Glomerular endothelial cell (primary cell): ENCODE data around the gene MYCBPAP. TPM values are rescaled to one million over a fixed set of nuclear protein-coding genes. Genes with fewer than 3 reads are reported as not detected.

Experiments
- DNase-seq: peaks from one replicate; pipeline ENCODE4 v3.0.0-alpha.2; 2011; ENCODE audit warnings: low read depth, low spot score; ENCODE audit errors: extremely low read depth
- total RNA-seq: library from RNA; depleted of rRNA; stranded (reverse); fragments of >200 nt; gene quantifications from 2 replicates; pipeline ENCODE4 v1.2.3, GENCODE V29; 2015

Gene MYCBPAP
- total RNA-seq, 1 donor from 2014 or later = 0.23 TPM

DNA sequence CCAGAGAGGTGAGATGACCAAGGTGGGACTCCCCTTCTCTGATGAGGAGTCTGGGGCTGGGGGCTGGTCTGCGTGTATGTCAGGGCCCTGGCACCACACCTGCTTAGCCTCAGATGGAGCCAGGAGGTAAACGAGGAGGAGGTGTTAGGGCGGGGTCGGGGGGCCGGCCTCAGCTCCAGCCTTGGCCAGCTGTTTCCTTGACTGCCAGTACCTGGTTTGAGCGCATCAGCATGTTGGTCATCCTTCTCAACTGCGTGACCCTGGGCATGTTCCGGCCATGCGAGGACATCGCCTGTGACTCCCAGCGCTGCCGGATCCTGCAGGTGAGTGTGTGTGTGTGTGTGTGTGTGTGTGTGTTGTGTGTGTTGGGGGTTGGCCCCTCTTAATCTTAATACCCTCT, 60.4 kb downstream of the MYCBPAP start:
- no peak for DNase-seq

- no peak for DNase-seq
Observed at GRCh38 chr17:50569592-50569991, 61.4 kb downstream of the MYCBPAP start.

DNA sequence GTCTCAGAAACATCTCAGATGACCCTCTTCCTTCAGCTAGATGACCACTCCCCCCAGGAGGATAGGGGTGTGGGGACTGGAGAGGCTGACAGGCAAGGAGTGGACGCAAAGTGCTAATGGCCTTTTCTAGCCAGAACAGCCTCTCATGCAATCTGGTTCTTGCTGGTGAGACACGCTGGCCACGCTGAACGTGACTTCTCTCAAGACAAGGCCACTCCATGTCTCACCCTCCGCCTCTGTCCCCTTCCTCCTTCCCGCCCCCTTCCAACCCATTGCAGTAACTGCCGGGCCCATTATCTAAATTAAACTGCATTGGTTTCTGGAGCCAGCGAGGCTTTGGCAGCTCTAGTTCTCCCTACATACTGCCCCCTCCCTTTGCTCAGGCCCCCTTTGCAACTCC, 61.8 kb downstream of the MYCBPAP start:
- no peak for DNase-seq

GRCh38 chr17:50570528-50570927, 62.3 kb downstream of the MYCBPAP start:
- no peak for DNase-seq

GRCh38 chr17:50571681-50572080, 63.4 kb downstream of the MYCBPAP start:
- no peak for DNase-seq

GRCh38 chr17:50572541-50572940, 64.3 kb downstream of the MYCBPAP start:
- DNase-seq = no peak

GRCh38 chr17:50573866-50574611, 65.8 kb downstream of the MYCBPAP start:
- no peak for DNase-seq

GRCh38 chr17:50575581-50576210, 67.5 kb downstream of the MYCBPAP start:
- no peak for DNase-seq

DNA sequence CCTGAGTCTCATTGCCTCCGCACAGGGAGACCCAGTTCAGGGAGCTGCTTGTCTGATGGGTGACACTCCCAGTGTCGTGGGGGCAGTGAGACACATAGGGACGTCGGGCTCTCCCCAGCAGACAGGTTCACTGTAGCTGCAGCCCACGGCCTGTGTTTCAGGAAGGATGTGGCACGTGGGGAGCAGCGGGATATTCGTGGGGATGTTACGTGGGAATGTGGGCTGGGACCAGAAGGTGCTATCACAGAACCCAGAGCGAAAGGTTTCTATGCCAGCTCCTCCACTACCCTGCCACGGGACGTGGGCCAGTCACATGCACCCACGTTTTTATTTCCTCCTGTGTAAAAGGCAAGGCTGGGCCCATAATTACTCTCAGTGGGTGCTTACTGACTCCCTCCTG, 68.6 kb downstream of the MYCBPAP start:
- no peak for DNase-seq

- no peak for DNase-seq
Observed at GRCh38 chr17:50577451-50577954, 69.3 kb downstream of the MYCBPAP start.

DNA sequence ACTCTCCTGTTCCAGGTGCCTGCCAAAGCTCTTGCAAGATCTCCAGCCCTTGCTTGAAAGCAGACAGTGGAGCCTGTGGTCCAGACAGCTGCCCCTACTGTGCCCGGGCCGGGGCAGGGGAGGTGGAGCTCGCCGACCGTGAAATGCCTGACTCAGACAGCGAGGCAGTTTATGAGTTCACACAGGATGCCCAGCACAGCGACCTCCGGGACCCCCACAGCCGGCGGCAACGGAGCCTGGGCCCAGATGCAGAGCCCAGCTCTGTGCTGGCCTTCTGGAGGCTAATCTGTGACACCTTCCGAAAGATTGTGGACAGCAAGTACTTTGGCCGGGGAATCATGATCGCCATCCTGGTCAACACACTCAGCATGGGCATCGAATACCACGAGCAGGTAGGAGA, 69.9 kb downstream of the MYCBPAP start:
- no peak for DNase-seq

DNA sequence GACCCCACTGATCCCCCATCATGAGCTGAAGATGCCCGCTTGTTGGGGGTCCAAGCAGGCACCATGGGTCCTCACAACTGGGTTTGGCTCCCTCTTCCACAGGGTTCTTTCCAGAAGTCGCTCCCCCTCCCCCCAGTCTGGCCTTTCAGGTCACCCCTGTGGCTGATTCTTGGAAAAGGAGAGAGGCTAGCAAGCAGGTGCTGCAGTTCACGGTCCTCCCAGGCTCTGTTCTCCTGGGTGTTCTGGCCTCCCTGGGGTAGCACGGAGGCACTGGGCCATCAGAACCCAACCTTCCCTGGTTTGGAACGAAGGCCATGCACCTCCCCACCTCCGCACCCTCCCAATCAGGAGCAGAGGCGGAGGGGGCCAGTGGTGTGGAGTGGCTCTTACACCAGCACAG, 71.2 kb downstream of the MYCBPAP start:
- DNase-seq = no peak

DNA sequence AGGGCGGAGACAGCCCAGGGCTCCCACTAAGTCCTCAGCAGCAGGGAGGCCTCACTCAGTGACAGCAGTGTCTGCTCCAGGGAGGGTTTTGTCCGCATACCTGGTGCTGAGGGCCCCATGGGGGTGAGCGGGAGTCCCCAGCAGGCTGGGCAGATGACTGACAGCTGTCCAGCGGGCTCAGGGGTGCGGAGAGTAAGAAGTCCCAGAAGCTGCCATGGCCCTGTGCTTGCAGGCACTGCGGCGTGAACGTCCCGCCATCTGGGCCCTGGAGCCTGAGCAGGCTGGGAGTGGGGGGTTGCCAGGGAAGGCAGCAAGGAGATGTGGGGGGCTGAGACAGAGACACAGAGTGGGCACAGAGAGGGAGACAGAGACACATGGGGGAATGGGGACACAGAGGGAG, 72.4 kb downstream of the MYCBPAP start:
- DNase-seq = no peak

Other genes with a start within 250 kb of the MYCBPAP start
- 0.12 and 0.73 TPM in 2 replicates for gene TMEM92, start 234.0 kb upstream of the MYCBPAP start, total RNA-seq
- gene XYLT2, start 162.3 kb upstream of the MYCBPAP start, total RNA-seq = 40.1 and 45.8 TPM in 2 replicates
- gene MRPL27, start 135.3 kb upstream of the MYCBPAP start, total RNA-seq = 53.6 and 57.3 TPM in 2 replicates
- gene EME1, start 135.2 kb upstream of the MYCBPAP start, total RNA-seq = 2.7 and 3.9 TPM in 2 replicates
- 142 and 157 TPM in 2 replicates for gene LRRC59, start 110.9 kb upstream of the MYCBPAP start, total RNA-seq
- gene ACSF2, start 82.2 kb upstream of the MYCBPAP start, total RNA-seq = 32.6 and 37.2 TPM in 2 replicates
- not detected in 2 replicates for gene CHAD, start 39.6 kb upstream of the MYCBPAP start, total RNA-seq
- 30.1 and 34.7 TPM in 2 replicates for gene RSAD1, start 29.6 kb upstream of the MYCBPAP start, total RNA-seq
- gene EPN3, start 24.3 kb downstream of the MYCBPAP start, total RNA-seq = 0.23 and 7.4 TPM in 2 replicates
- gene SPATA20, start 38.7 kb downstream of the MYCBPAP start, total RNA-seq = 127 and 145 TPM in 2 replicates
- not detected in 2 replicates for gene CACNA1G, start 52.3 kb downstream of the MYCBPAP start, total RNA-seq
- gene ABCC3, start 126.4 kb downstream of the MYCBPAP start, total RNA-seq = 1.1 and 2.2 TPM in 2 replicates
- gene ANKRD40, start 199.5 kb downstream of the MYCBPAP start, total RNA-seq = 37.7 TPM in 2 replicates
- 17.6 and 46.9 TPM in 2 replicates for gene LUC7L3, start 211.2 kb downstream of the MYCBPAP start, total RNA-seq